Left lung (tissue), 10 donors: Measurements from ENCODE around the gene POU2AF3. TPM values are rescaled to one million over a fixed set of nuclear protein-coding genes. Genes with fewer than 3 reads are reported as not detected.
A peak's percentile ranks its signal among the peaks of the same experiment; 100 is the strongest.
"Not testable (repeated sequence)": the region's sequence is repeated elsewhere in the genome, so short reads cannot be mapped to it uniquely, and the experiment has no call there.

ENCODE experiments used
- ATAC-seq: fragments of 200-7000 bp; cut with Tn5 transposase; one replicate; pipeline ENCODE4 v1.9.1; 2020; ENCODE audit warnings: moderate library complexity
- DNase-seq, 4 donors: peaks; one replicate each; pipeline ENCODE4 v3.0.0-alpha.2; 2013 to 2020
- H3K27ac ChIP-seq, 2 donors: fragments of 200-600 bp; sonication (generic) in 1 of 2; one replicate each; pipeline versions ENCODE4 v1.5.0 to v1.8.0; 2020 to 2021
- H3K27me3 ChIP-seq, 2 donors: fragments of 200-600 bp; sonication (generic) in 1 of 2; one replicate each; pipeline versions ENCODE4 v1.5.0 to v1.8.0; 2020 to 2021
- H3K36me3 ChIP-seq, 2 donors: fragments of 200-600 bp; sonication (generic) in 1 of 2; one replicate each; pipeline versions ENCODE4 v1.5.0 to v1.8.0; 2020 to 2021
- H3K4me1 ChIP-seq, 2 donors: fragments of 200-600 bp; one replicate each; pipeline ENCODE4 v1.8.0; 2021
- H3K4me3 ChIP-seq, 2 donors: fragments of 200-600 bp; sonication (generic) in 1 of 2; one replicate each; pipeline versions ENCODE4 v1.5.0 to v1.8.0; 2020 to 2021; ENCODE audit warnings: mild to moderate bottlenecking in 1 of 2
- H3K9me3 ChIP-seq, 2 donors: fragments of 200-600 bp; sonication (generic) in 1 of 2; one replicate each; pipeline versions ENCODE4 v1.5.0 to v1.8.0; 2020 to 2021
- intact Hi-C, 2 donors: fragments of 100-400 bp; cut with DNase I; formaldehyde crosslinking; loops; one replicate each; pipeline versions ENCODE4 v1.11.2 to v1.14.2; 2022
- polyA plus RNA-seq, 6 donors: library from polyadenylated mRNA; unstranded; fragments of 120-200 nt; gene quantifications; one replicate each; pipeline ENCODE4 v1.2.1, GENCODE V29; 2013; ENCODE audit not compliant: insufficient read length in 6 of 6
- total RNA-seq, 2 donors: library from RNA; stranded (reverse); fragmentation: NEBNext Ultra II Directional; extraction: Animal tissue kit (Norgen Biotek cat#: 25700); gene quantifications; one replicate each; pipeline ENCODE4 v1.2.1, GENCODE V29; 2021
- TF ChIP-seq, protein P1 (sequence below), 2 donors: fragments of 200-600 bp; sonication (generic) in 1 of 2; IDR thresholded peaks; one replicate each; pipeline versions ENCODE4 v1.5.0 to v1.8.0; 2021; ENCODE audit warnings: antibody characterized with exemption in 2 of 2
- donor health status: DM: no; HTN: yes; CAD: no.
- donor health status: DM: no; HTN: no; CAD: no.

The POU2AF3 gene
- total and polyA plus RNA-seq, 8 donors: 2.7 to 14.4 (median 10.3) TPM

DNA sequence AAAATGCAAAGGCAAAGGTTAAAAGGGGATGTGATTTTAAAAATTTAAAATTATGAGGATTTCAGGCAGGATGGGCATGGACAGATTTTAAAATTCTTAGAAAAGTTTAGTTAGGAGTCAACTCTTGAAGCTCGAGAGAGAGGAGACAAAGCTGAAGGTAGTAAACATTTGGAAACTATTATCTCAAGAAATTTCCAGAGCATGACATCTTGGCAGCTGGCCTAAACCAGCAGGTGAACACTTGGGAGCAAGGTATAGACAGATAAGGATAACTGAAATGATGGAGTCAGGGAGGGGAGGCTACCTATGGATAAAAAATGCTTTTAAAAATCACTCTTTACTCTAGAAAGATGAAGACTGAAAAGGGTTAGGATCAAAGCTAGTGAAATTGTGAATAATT is 13.7 kb downstream of the POU2AF3 start:
- ATAC-seq (no peak), DNase-seq (no peak)
- Histone ChIP-seq H3K4me1 (no peaks in the 10 kb centered on the region), H3K27me3 (peaks cover 0 to 7% of the 10 kb centered on the region in 2 donors), H3K27ac (no peak overlapping the region), H3K4me3 (no peak overlapping the region), H3K36me3 (no peaks in the 10 kb centered on the region), H3K9me3 (no peaks in the 10 kb centered on the region)
- intact Hi-C loops: no loop called here
- TF ChIP-seq, protein P1, sequence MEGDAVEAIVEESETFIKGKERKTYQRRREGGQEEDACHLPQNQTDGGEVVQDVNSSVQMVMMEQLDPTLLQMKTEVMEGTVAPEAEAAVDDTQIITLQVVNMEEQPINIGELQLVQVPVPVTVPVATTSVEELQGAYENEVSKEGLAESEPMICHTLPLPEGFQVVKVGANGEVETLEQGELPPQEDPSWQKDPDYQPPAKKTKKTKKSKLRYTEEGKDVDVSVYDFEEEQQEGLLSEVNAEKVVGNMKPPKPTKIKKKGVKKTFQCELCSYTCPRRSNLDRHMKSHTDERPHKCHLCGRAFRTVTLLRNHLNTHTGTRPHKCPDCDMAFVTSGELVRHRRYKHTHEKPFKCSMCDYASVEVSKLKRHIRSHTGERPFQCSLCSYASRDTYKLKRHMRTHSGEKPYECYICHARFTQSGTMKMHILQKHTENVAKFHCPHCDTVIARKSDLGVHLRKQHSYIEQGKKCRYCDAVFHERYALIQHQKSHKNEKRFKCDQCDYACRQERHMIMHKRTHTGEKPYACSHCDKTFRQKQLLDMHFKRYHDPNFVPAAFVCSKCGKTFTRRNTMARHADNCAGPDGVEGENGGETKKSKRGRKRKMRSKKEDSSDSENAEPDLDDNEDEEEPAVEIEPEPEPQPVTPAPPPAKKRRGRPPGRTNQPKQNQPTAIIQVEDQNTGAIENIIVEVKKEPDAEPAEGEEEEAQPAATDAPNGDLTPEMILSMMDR (IDR thresholded peaks at IDR 0.05): no peak

DNA sequence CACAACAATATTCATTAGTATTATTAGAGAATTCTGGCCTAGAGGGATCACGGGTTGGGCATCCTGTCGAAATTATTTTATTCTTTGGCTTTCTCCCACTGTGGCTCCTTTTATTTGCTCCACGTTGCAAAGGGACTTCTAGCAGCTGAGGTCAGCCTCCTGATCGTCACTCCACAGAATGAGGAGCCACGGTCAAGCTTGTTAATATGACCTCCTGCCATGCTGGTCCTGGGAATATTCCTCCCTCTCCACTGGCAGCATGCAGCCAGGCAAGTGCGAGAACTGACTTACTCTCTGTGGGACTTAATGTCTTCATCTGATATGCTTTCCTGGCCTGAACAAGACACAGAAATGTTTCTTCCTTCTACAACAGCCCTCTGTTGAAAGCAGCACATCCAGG is 20.9 kb downstream of the POU2AF3 start:
- H3K4me1 ChIP-seq: peaks cover 0 to 5% of the 10 kb centered on the region in 2 donors
- no peak for DNase-seq
- no peaks in the 10 kb centered on the region for H3K36me3 ChIP-seq
- ATAC-seq: no peak
- no peaks in the 10 kb centered on the region for H3K27me3 ChIP-seq
- TF ChIP-seq, protein P1 (IDR thresholded peaks at IDR 0.05): no peak
- no peak overlapping the region for H3K27ac ChIP-seq
- H3K4me3 ChIP-seq: no peak overlapping the region
- intact Hi-C loops: no loop called here
- H3K9me3 ChIP-seq: no peaks in the 10 kb centered on the region

DNA sequence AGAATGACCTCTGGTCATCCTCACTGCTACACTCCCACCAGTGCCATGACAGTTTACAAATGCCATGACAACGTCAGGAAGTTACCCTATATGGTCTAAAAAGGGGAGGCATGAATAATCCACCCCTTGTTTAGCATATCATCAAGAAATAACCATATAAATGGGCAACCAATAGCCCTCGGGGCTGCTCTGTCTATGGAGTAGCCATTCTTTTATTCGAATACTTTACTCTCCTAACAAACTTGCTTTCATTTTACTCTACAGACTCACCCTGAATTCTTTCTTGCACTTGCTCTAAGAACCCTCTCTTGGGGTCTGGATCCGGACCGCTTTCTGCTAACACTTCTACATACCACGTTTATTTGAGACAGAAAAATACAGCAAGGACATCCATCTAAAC is 21.9 kb downstream of the POU2AF3 start:
- H3K4me1 ChIP-seq, ATAC-seq, H3K36me3 ChIP-seq, H3K27me3 ChIP-seq, H3K9me3 ChIP-seq, H3K4me3 ChIP-seq, H3K27ac ChIP-seq, DNase-seq, intact Hi-C loops: not testable (repeated sequence)

DNA sequence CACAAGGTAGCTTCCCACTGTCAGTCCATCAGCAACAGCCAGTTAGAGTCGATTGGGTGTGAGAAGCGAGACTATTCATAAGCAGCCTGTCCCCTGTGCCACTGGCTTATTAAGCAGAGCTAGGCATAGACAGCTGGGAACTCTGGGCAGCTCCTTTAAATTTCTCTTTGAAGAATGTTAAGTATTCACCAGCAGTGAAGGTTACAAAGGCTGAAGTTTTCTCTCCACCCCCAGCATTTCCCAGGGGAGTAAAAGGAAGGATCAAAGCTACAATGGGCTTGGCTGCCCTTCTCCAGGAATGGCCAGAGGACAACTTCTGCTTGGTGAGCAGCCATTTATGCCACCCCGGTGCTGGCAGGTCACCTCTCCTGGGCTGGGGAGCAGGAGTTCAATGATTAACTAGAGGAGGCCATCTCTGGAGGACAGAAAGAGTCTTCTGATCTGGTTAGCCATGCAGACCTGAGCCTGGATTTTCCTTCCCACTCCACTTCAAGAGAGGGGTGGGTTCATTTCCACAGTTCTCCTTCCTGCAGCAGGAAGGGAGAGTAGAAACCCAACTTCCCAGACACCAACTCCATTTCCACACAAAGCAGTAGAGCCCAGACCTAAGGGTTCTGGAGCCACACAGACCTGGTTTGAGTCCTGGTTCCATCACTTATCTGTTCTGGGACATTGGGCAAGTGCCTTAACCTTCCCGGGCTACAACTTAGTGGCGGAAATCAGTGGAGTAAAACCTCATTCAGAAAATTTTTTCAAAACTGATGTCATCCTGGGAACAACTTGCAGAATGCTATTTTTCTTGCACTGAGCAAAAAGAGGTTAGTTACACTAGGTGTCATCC is 22.6 kb downstream of the POU2AF3 start:
- no peak overlapping the region for H3K4me3 ChIP-seq
- DNase-seq (no peak), ATAC-seq (peak; percentile 51)
- H3K27me3 ChIP-seq: no peaks in the 10 kb centered on the region
- TF ChIP-seq, protein P1 (IDR thresholded peaks at IDR 0.05): no peak
- intact Hi-C loops: no loop called here
- H3K36me3 ChIP-seq: no peaks in the 10 kb centered on the region
- no peak overlapping the region for H3K27ac ChIP-seq
- no peaks in the 10 kb centered on the region for H3K9me3 ChIP-seq
- peaks cover 0 to 5% of the 10 kb centered on the region in 2 donors for H3K4me1 ChIP-seq

DNA sequence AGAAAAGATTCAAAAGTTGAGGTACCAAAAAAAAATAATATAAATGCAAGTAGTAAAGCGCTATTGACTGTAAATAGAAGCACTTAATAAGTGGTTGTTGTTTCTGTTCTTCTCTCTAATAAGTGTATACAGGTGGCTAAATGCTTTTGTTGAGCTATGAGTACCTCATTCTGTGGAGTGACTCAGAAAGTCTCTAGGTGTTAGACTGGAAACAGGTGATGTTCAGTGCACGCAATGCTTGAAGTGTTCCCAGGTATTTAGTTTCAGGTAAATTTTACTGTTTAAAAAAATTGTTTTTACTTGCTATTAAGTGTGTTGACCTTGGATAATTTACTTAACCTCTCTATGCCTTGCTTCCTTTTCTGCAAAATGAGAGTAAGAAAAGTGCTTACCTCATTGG is 24.2 kb downstream of the POU2AF3 start:
- Histone ChIP-seq H3K4me3 (no peak overlapping the region), H3K27ac (no peak overlapping the region), H3K36me3 (no peaks in the 10 kb centered on the region), H3K4me1 (peaks cover 0 to 5% of the 10 kb centered on the region in 2 donors), H3K27me3 (no peaks in the 10 kb centered on the region), H3K9me3 (no peaks in the 10 kb centered on the region)
- TF ChIP-seq, protein P1 (IDR thresholded peaks at IDR 0.05): no peak
- intact Hi-C loops: no loop called here
- DNase-seq (no peak), ATAC-seq (peak; percentile 78)
